Smooth muscle cell (in vitro differentiated cells): ENCODE results near the gene ARFGAP2. TPM values are rescaled to one million over a fixed set of nuclear protein-coding genes. Genes with fewer than 3 reads are reported as not detected.

Experiments used
- DNase-seq: peaks from one replicate; lab custom pipeline; 2025; ENCODE audit not compliant: unreplicated experiment; lab: John Stamatoyannopoulos, UW
- H2AFZ ChIP-seq: fragments of 200-600 bp; sonication (generic); 2 replicates; pipeline ENCODE4 v1.6.0; 2016; ENCODE audit warnings: antibody characterized with exemption, low read depth, mild to moderate bottlenecking
- H3F3A ChIP-seq: fragments of 200-600 bp; sonication (generic); 2 replicates; pipeline ENCODE4 v1.6.0; 2017; ENCODE audit warnings: antibody characterized with exemption, low read depth
- H3K27ac ChIP-seq: fragments of 200-600 bp; sonication (generic); 2 replicates; pipeline ENCODE4 v1.5.1; 2016; ENCODE audit warnings: low read depth, mild to moderate bottlenecking
- H3K27me3 ChIP-seq: fragments of 200-600 bp; sonication (generic); 2 replicates; pipeline ENCODE4 v1.6.1; 2016; ENCODE audit warnings: low read depth, mild to moderate bottlenecking
- H3K36me3 ChIP-seq: fragments of 200-600 bp; sonication (generic); 2 replicates; pipeline ENCODE4 v1.5.1; 2016; ENCODE audit warnings: low read depth
- H3K4me1 ChIP-seq: fragments of 200-600 bp; sonication (generic); 2 replicates; pipeline ENCODE4 v1.5.1; 2016; ENCODE audit warnings: low read depth
- H3K4me2 ChIP-seq: fragments of 200-600 bp; sonication (generic); 2 replicates; pipeline ENCODE4 v1.6.0; 2016; ENCODE audit warnings: mild to moderate bottlenecking
- H3K4me3 ChIP-seq: fragments of 200-600 bp; sonication (generic); 2 replicates; pipeline ENCODE4 v1.5.1; 2016; ENCODE audit warnings: mild to moderate bottlenecking
- H3K79me2 ChIP-seq: fragments of 200-600 bp; sonication (generic); 2 replicates; pipeline ENCODE4 v1.6.0; 2016; ENCODE audit warnings: low read depth, mild to moderate bottlenecking
- H3K9ac ChIP-seq: fragments of 200-600 bp; sonication (generic); 2 replicates; pipeline ENCODE4 v1.6.0; 2016; ENCODE audit warnings: low read depth
- H3K9me3 ChIP-seq: fragments of 200-600 bp; sonication (generic); replicated peaks from 2 replicates; pipeline ENCODE4 v1.5.1; 2016; ENCODE audit warnings: low read depth
- H4K20me1 ChIP-seq: fragments of 200-600 bp; sonication (generic); 2 replicates; pipeline ENCODE4 v1.6.0; 2016; ENCODE audit warnings: low read depth
- CTCF ChIP-seq: fragments of 200-600 bp; sonication (generic); IDR thresholded peaks from 2 replicates; pipeline ENCODE4 v1.5.1; 2017; ENCODE audit warnings: borderline replicate concordance, mild to moderate bottlenecking, antibody characterized with exemption; ENCODE audit not compliant: insufficient read depth, poor library complexity, severe bottlenecking
- WGBS: methylation state at CpG from one replicate; pipeline ENCODE4 v1.1.7; 2016; ENCODE audit warnings: low lambda C conversion rate; 5-methylcytosine and 5-hydroxymethylcytosine counted together
- polyA plus RNA-seq: library from polyadenylated mRNA; unstranded; fragments of >200 nt; fragmentation: Nextera tagmentation; extraction: Ambion mirVana; gene quantifications from 2 replicates; pipeline ENCODE4 v1.2.1, GENCODE V29; 2016
- total RNA-seq: library from RNA; depleted of rRNA; stranded (reverse); fragments of >200 nt; gene quantifications from 2 replicates; pipeline ENCODE4 v1.2.3, GENCODE V29; 2014

The ARFGAP2 gene
- total and polyA plus RNA-seq, 2 experiments from 2014 or later: 58.6 to 76.5 TPM

GRCh38 chr11:47180006-47180787, 3.5 kb upstream of the ARFGAP2 start:
- Histone ChIP-seq H3K36me3 (no peaks in the 10 kb centered on the region), H3K27ac (no peak overlapping the region), H3K9me3 (no peaks in the 10 kb centered on the region), H3K9ac (no peak overlapping the region), H4K20me1 (no peaks in the 10 kb centered on the region), H3K4me2 (no peak overlapping the region), H3K27me3 (no peaks in the 10 kb centered on the region), H2AFZ (no peak overlapping the region), H3F3A (peaks cover 6% of the 10 kb centered on the region), H3K4me3 (no peak overlapping the region), H3K4me1 (peaks cover 12% of the 10 kb centered on the region), H3K79me2 (peaks cover 22% of the 10 kb centered on the region)
- WGBS: 97% methylated on average over 35 of the region's 35 CpGs
- TF ChIP-seq CTCF: no peak
- no peak for DNase-seq

GRCh38 chr11:47179655-47179991, 2.9 kb upstream of the ARFGAP2 start:
- no peak overlapping the region for H3K4me3 ChIP-seq
- H3K9me3 ChIP-seq: no peaks in the 10 kb centered on the region
- 100% methylated on average over 1 of the region's 1 CpG for WGBS
- no peaks in the 10 kb centered on the region for H3K36me3 ChIP-seq
- no peaks in the 10 kb centered on the region for H4K20me1 ChIP-seq
- H3K79me2 ChIP-seq: peaks cover 27% of the 10 kb centered on the region
- peaks cover 8% of the 10 kb centered on the region for H3K4me1 ChIP-seq
- H3K9ac ChIP-seq: no peak overlapping the region
- no peak overlapping the region for H2AFZ ChIP-seq
- no peak overlapping the region for H3K27ac ChIP-seq
- no peak for DNase-seq
- H3F3A ChIP-seq: peaks cover 6% of the 10 kb centered on the region
- H3K4me2 ChIP-seq: no peak overlapping the region
- no peaks in the 10 kb centered on the region for H3K27me3 ChIP-seq
- TF ChIP-seq CTCF: peak; percentile 43

GRCh38 chr11:47178737-47179654, 2.3 kb upstream of the ARFGAP2 start:
- Histone ChIP-seq H3K9me3 (no peaks in the 10 kb centered on the region), H3K4me3 (no peak overlapping the region), H3K27me3 (no peaks in the 10 kb centered on the region), H3K9ac (no peak overlapping the region), H4K20me1 (no peaks in the 10 kb centered on the region), H3K4me2 (no peak overlapping the region), H3K36me3 (no peaks in the 10 kb centered on the region), H3K79me2 (peaks cover 26% of the 10 kb centered on the region), H2AFZ (no peak overlapping the region), H3F3A (peaks cover 6% of the 10 kb centered on the region), H3K4me1 (peaks cover 6% of the 10 kb centered on the region), H3K27ac (no peak overlapping the region)
- WGBS: 96% methylated on average over 23 of the region's 23 CpGs
- TF ChIP-seq CTCF: no peak
- no peak for DNase-seq
